ENCODE results near the gene TET1. TPM values are rescaled to one million over a fixed set of nuclear protein-coding genes. Genes with fewer than 3 reads are reported as not detected.
"Not testable (repeated sequence)": the region's sequence is repeated elsewhere in the genome, so short reads cannot be mapped to it uniquely, and the experiment has no call there.

TET1 gene
- total RNA-seq, 1 experiment from 2014 or later = 53.4 TPM

DNA sequence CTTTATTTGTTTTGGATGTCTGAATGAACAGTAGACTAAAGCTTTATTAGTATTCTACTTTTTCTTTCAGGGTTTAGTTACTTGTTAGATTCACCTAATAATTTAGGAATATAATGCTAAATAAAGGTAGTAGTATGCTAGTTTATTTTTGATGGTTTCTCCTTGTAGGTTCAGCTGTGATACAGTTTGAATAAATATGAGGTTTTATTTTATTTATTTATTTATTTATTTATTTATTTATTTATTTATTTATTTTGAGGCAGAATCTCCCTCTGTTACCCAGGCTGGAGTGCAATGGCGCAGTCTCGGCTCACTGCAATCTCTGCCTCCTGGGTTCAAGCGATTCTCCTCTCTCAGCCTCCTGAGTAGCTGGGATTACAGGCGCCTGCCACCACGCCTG, 180.5 kb downstream of the TET1 start:
- not testable (repeated sequence) for H4K5ac ChIP-seq (ENCODE audit: insufficient read length, low read depth, low read length); H3K27ac ChIP-seq (ENCODE audit: insufficient read length, low read depth, low read length); H3K9me3 ChIP-seq (ENCODE audit: control insufficient read depth, low read depth, low read length); H3K79me2 ChIP-seq (ENCODE audit: insufficient read depth, low read length); H3K4me1 Mint-ChIP-seq; H3K23me2 ChIP-seq (ENCODE audit: insufficient read length, low read depth, low read length, poor library complexity, severe bottlenecking); H3T11ph ChIP-seq (ENCODE audit: low read length); H4K8ac ChIP-seq (replicated peaks; ENCODE audit: insufficient read length, low read depth, low read length); H3K9me3 Mint-ChIP-seq; H3K9ac ChIP-seq (ENCODE audit: extremely low read depth, insufficient read length, low read length); H3K18ac ChIP-seq (ENCODE audit: insufficient read length, low read depth, low read length); H3K56ac ChIP-seq (ENCODE audit: insufficient read length, low read depth, low read length); H2BK5ac ChIP-seq (ENCODE audit: insufficient read length, low read length); H3K14ac ChIP-seq (ENCODE audit: insufficient read depth, low read length); H3K27ac Mint-ChIP-seq; H2BK20ac ChIP-seq (ENCODE audit: low read depth, low read length, poor library complexity, severe bottlenecking); H2AK5ac ChIP-seq (ENCODE audit: insufficient read length, low read length); H3K4me1 ChIP-seq (ENCODE audit: insufficient read depth, low read length); H2BK12ac ChIP-seq (ENCODE audit: insufficient read length, low read depth, low read length); H2BK120ac ChIP-seq (ENCODE audit: low read depth, low read length, poor library complexity, severe bottlenecking); H3K27me3 ChIP-seq (ENCODE audit: insufficient read depth, low read length); H3K23ac ChIP-seq (ENCODE audit: insufficient read length, low read depth, low read length); H4K20me1 ChIP-seq (ENCODE audit: control insufficient read depth, insufficient read depth, insufficient read length); H3K4ac ChIP-seq (ENCODE audit: low read depth, low read length); H2AFZ ChIP-seq (ENCODE audit: low read length); H3K79me1 ChIP-seq (ENCODE audit: insufficient read depth, low read depth, low read length, poor library complexity, severe bottlenecking); H2BK15ac ChIP-seq (ENCODE audit: low read depth, low read length); DNase-seq; H3K4me2 ChIP-seq (ENCODE audit: insufficient read depth, insufficient read length, low read length); H3K27me3 Mint-ChIP-seq (ENCODE audit: low read depth); H3K4me3 Mint-ChIP-seq; H4K91ac ChIP-seq (ENCODE audit: insufficient read length, low read depth, low read length)
- no CpG with 5 or more reads among the region's 5 CpGs for WGBS (ENCODE audit: extremely low coverage, insufficient read length, low lambda C conversion rate)
- H3K36me3 Mint-ChIP-seq (ENCODE audit: insufficient read depth in 1 of 3, low read depth in 3 of 3) = peaks cover 46 to 88% (median 75%) of the 10 kb centered on the region in 3 experiments
